ENCODE measurements around the gene IL16. TPM values are rescaled to one million over a fixed set of nuclear protein-coding genes. Genes with fewer than 3 reads are reported as not detected.

The IL16 gene
- total RNA-seq, 3 donors from 2014 or later: 11.1 to 40.5 (median 20.3) TPM

GRCh38 chr15:81296186-81296585 is 99.5 kb downstream of the IL16 start:
- Histone ChIP-seq H3K4me3 (no peak overlapping the region), H3K27ac (peak overlapping the region; percentile 44 to 75), H3K9me3 (no peaks in the 10 kb centered on the region), H3K36me3 (no peaks in the 10 kb centered on the region), H3K27me3 (no peaks in the 10 kb centered on the region), H3K4me1 (no peaks in the 10 kb centered on the region)
- intact Hi-C loops (cut with DNase I; ENCODE audit: low total_unique reads): no loop called here
- TF ChIP-seq POLR2AphosphoS5 (IDR thresholded peaks at IDR 0.05): no peak
- no peak for TF ChIP-seq POLR2A (IDR thresholded peaks at IDR 0.05)
- TF ChIP-seq CTCF (IDR thresholded peaks at IDR 0.05): no peak
- no peak for DNase-seq (ENCODE audit: low spot score in 2 of 2)

GRCh38 chr15:81296673-81297072 is 100.0 kb downstream of the IL16 start:
- intact Hi-C loops (cut with DNase I; ENCODE audit: low total_unique reads): no loop called here
- H3K27ac ChIP-seq: peak overlapping the region; percentile 44 to 75
- peak in 1 of 2 donors; percentile 37 for DNase-seq (ENCODE audit: low spot score in 2 of 2)

GRCh38 chr15:81297147-81297572 is 100.5 kb downstream of the IL16 start:
- no peaks in the 10 kb centered on the region for H3K27me3 ChIP-seq
- TF ChIP-seq POLR2A (IDR thresholded peaks at IDR 0.05) (no peak), CTCF (IDR thresholded peaks at IDR 0.05) (no peak), POLR2AphosphoS5 (IDR thresholded peaks at IDR 0.05) (no peak)
- peak overlapping the region; percentile 25 to 75 for H3K27ac ChIP-seq
- no peaks in the 10 kb centered on the region for H3K36me3 ChIP-seq
- no peak for DNase-seq (ENCODE audit: low spot score in 2 of 2)
- no peaks in the 10 kb centered on the region for H3K9me3 ChIP-seq
- no peaks in the 10 kb centered on the region for H3K4me1 ChIP-seq
- intact Hi-C loops (cut with DNase I; ENCODE audit: low total_unique reads): no loop called here
- peak overlapping the region; percentile 24 to 46 (median 33) for H3K4me3 ChIP-seq

More at GRCh38 chr15:81296673-81297072, 100.0 kb downstream of the IL16 start:
- Histone ChIP-seq H3K27me3 (no peaks in the 10 kb centered on the region), H3K9me3 (no peaks in the 10 kb centered on the region), H3K4me3 (peak overlapping the region; percentile 24 to 46 (median 33)), H3K4me1 (no peaks in the 10 kb centered on the region), H3K36me3 (no peaks in the 10 kb centered on the region)
- peak in 1 of 3 donors; percentile 41 for TF ChIP-seq POLR2AphosphoS5 (IDR thresholded peaks at IDR 0.05)
- TF ChIP-seq POLR2A (IDR thresholded peaks at IDR 0.05): no peak
- TF ChIP-seq CTCF (IDR thresholded peaks at IDR 0.05): no peak

- TF ChIP-seq CTCF (IDR thresholded peaks at IDR 0.05) (no peak), POLR2A (IDR thresholded peaks at IDR 0.05) (no peak), POLR2AphosphoS5 (IDR thresholded peaks at IDR 0.05) (no peak)
- no peaks in the 10 kb centered on the region for H3K9me3 ChIP-seq
- H3K4me3 ChIP-seq: peak overlapping the region; percentile 24 to 46 (median 33)
- H3K27ac ChIP-seq: peak overlapping the region; percentile 25 to 75
- H3K4me1 ChIP-seq: no peaks in the 10 kb centered on the region
- H3K36me3 ChIP-seq: no peaks in the 10 kb centered on the region
- DNase-seq (ENCODE audit: low spot score in 2 of 2): no peak
- no peaks in the 10 kb centered on the region for H3K27me3 ChIP-seq
- intact Hi-C loops (cut with DNase I; ENCODE audit: low total_unique reads): no loop called here
These were observed 101.2 kb downstream of the IL16 start for GRCh38 chr15:81297603-81298575.

GRCh38 chr15:81298611-81299010 is 101.9 kb downstream of the IL16 start:
- H3K4me3 ChIP-seq: peak overlapping the region in 2 of 3 donors; percentile 8 to 33
- no peaks in the 10 kb centered on the region for H3K36me3 ChIP-seq
- H3K4me1 ChIP-seq: no peaks in the 10 kb centered on the region

More at GRCh38 chr15:81298611-81299010, 101.9 kb downstream of the IL16 start:
- intact Hi-C loops (cut with DNase I; ENCODE audit: low total_unique reads): no loop called here
- no peak for TF ChIP-seq POLR2A (IDR thresholded peaks at IDR 0.05)
- TF ChIP-seq POLR2AphosphoS5 (IDR thresholded peaks at IDR 0.05): no peak
- no peak for TF ChIP-seq CTCF (IDR thresholded peaks at IDR 0.05)
- Histone ChIP-seq H3K27ac (no peak overlapping the region), H3K27me3 (no peaks in the 10 kb centered on the region), H3K9me3 (no peaks in the 10 kb centered on the region)
- DNase-seq (ENCODE audit: low spot score in 2 of 2): no peak

All from breast epithelium (tissue), 4 donors.